Fibroblast of skin of abdomen (primary cell): Measurements from ENCODE around the gene SPATA24.
"Not testable (repeated sequence)": the region's sequence is repeated elsewhere in the genome, so short reads cannot be mapped to it uniquely, and the experiment has no call there.

ENCODE experiments used
- DNase-seq: peaks from one replicate; pipeline ENCODE4 v3.0.0-alpha.2; 2013

SPATA24 gene

GRCh38 chr5:139416651-139417050, 12.8 kb upstream of the SPATA24 start:
- DNase-seq, result no peak

GRCh38 chr5:139415869-139416268, 12.0 kb upstream of the SPATA24 start:
- DNase-seq, result no peak

- no peak for DNase-seq
These were observed 11.5 kb upstream of the SPATA24 start for GRCh38 chr5:139415221-139415861.

GRCh38 chr5:139414581-139415130, 10.8 kb upstream of the SPATA24 start:
- DNase-seq, result no peak

GRCh38 chr5:139413963-139414362, 10.1 kb upstream of the SPATA24 start:
- no peak for DNase-seq

- no peak for DNase-seq
These were observed 9.3 kb upstream of the SPATA24 start for GRCh38 chr5:139413153-139413552.

- DNase-seq, result peak; percentile 26
These were observed 7.3 kb upstream of the SPATA24 start for GRCh38 chr5:139410993-139411828.

- no peak for DNase-seq
These were observed 6.5 kb upstream of the SPATA24 start for GRCh38 chr5:139410121-139410992.

- not testable (repeated sequence) for DNase-seq
These were observed 5.2 kb upstream of the SPATA24 start for GRCh38 chr5:139409116-139409515.

- no peak for DNase-seq
These were observed 4.3 kb upstream of the SPATA24 start for GRCh38 chr5:139408191-139408590.

GRCh38 chr5:139407517-139407916, 3.6 kb upstream of the SPATA24 start:
- no peak for DNase-seq

GRCh38 chr5:139406963-139407362, 3.1 kb upstream of the SPATA24 start:
- DNase-seq, result no peak

GRCh38 chr5:139404484-139404840, 573 bp upstream of the SPATA24 start:
- no peak for DNase-seq

- no peak for DNase-seq
These were observed 487 bp downstream of the SPATA24 start for GRCh38 chr5:139403418-139403786.

GRCh38 chr5:139402561-139403158, 1.2 kb downstream of the SPATA24 start:
- DNase-seq, result no peak

GRCh38 chr5:139401546-139401945, 2.3 kb downstream of the SPATA24 start:
- no peak for DNase-seq

- no peak for DNase-seq
These were observed 4.3 kb downstream of the SPATA24 start for GRCh38 chr5:139399501-139400121.

- no peak for DNase-seq
These were observed 6.0 kb downstream of the SPATA24 start for GRCh38 chr5:139397921-139398320.

- no peak for DNase-seq
These were observed 7.2 kb downstream of the SPATA24 start for GRCh38 chr5:139396691-139397090.

GRCh38 chr5:139395844-139396640, 7.8 kb downstream of the SPATA24 start:
- DNase-seq, result no peak
